Measurements from ENCODE around the gene OR4B1. TPM values are rescaled to one million over a fixed set of nuclear protein-coding genes. Genes with fewer than 3 reads are reported as not detected.
"Not testable (repeated sequence)": the region's sequence is repeated elsewhere in the genome, so short reads cannot be mapped to it uniquely, and the experiment has no call there.

Gene OR4B1, protein sequence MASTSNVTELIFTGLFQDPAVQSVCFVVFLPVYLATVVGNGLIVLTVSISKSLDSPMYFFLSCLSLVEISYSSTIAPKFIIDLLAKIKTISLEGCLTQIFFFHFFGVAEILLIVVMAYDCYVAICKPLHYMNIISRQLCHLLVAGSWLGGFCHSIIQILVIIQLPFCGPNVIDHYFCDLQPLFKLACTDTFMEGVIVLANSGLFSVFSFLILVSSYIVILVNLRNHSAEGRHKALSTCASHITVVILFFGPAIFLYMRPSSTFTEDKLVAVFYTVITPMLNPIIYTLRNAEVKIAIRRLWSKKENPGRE
- not detected in 2 replicates for total RNA-seq (2014; rRNA removed; shearing (Covaris generic))

DNA sequence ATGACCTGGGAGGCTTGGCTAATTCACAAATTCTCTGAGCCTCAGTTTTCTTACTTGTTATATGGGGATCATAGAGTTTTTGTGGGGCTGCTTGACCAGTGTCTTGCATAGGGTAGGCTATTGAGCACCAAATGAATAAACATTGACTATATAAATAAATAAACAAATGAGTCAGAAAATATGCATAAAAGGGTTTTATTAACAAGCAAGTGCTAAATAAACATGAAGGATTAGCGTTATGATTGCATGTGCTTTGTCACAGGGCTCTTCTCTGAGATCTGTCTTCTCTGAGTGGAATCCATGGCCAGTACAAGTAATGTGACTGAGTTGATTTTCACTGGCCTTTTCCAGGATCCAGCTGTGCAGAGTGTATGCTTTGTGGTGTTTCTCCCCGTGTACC, at the start of gene OR4B1:
Gene OR4B1, plus strand, starts transcription at position 301 of the 400 bp plus-strand sequence. Its CDS starts 0 bp downstream, at position 301.
- no peak for DNase-seq (ENCODE audit: low spot score)

DNA sequence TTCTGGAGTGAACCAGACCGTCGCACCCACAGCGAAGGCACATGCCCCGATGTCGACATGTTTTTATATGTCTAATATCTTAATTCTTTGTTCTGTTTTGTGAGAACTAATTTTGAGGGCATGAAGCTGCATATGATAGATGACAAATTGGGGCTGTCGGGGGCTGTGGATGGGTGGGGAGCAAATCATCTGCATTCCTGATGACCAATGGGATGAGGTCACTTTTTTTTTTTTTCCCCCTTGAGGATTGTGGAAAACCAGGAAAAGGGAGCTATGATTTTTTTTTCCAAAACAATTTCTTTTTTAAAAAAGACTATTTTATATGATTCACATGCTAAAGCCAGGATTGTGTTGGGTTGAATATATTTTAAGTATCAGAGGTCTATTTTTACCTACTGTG, 49.2 kb upstream of the OR4B1 start:
- no peak for DNase-seq (ENCODE audit: low spot score)

DNA sequence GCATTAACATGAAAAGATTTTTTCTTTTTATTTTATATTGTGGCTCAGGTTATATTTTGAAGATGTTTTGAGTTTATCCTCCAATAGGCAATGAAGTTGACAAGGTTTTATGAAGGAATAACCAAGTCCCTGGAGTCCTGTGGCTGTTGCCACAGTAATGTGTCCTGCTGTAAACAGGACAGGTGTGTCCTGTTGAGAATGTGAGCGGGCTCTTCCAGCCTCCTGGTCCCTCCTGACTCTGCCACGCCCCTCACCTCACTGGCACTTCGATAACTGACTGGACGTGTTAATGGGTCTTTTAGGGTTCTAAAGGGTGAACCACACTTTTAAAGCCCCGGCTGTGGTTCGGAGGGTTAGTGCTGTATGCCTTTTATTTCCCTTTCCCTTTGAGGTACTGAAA, 47.8 kb upstream of the OR4B1 start:
- no peak for DNase-seq (ENCODE audit: low spot score)

DNA sequence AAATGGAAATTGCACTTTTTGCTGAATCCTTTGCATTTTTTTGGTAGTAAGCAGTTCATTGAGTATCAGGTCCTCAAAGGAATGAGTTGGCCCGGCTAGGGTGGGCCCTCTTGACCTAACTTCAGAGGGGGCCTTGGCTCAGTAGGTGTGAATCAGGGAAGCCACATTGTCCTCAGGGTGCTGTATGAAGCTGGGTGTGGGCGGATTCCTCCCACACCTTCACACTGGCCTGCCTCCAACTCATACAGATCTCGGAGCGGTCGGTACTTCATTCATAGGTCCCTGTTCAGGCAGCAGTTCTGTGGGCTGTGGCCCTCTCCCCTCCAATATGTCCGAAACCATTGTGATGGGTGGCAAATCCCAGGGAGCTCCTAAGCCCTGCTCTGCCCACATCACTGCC, 47.4 kb upstream of the OR4B1 start:
- DNase-seq (ENCODE audit: low spot score) = no peak

DNA sequence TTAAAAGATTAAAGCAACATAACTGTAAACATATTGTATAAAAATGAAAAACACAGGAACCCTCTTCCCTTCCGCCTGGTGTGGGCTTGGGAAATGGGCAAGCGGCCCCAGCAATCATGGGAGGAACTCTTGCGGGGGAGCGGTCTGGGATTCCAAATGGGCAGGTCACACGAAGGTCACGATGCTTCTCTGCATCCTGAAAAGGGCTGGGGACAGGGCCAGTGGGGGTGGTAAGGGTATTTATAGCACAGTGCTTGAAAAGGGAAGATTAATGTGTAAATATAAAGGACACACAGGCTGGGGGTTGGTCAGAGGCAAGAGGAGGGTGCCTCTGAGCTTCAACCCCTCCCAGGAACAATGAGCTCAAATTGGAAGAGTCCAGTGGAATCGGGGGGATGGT, 46.9 kb upstream of the OR4B1 start:
- DNase-seq (ENCODE audit: low spot score) = no peak

DNA sequence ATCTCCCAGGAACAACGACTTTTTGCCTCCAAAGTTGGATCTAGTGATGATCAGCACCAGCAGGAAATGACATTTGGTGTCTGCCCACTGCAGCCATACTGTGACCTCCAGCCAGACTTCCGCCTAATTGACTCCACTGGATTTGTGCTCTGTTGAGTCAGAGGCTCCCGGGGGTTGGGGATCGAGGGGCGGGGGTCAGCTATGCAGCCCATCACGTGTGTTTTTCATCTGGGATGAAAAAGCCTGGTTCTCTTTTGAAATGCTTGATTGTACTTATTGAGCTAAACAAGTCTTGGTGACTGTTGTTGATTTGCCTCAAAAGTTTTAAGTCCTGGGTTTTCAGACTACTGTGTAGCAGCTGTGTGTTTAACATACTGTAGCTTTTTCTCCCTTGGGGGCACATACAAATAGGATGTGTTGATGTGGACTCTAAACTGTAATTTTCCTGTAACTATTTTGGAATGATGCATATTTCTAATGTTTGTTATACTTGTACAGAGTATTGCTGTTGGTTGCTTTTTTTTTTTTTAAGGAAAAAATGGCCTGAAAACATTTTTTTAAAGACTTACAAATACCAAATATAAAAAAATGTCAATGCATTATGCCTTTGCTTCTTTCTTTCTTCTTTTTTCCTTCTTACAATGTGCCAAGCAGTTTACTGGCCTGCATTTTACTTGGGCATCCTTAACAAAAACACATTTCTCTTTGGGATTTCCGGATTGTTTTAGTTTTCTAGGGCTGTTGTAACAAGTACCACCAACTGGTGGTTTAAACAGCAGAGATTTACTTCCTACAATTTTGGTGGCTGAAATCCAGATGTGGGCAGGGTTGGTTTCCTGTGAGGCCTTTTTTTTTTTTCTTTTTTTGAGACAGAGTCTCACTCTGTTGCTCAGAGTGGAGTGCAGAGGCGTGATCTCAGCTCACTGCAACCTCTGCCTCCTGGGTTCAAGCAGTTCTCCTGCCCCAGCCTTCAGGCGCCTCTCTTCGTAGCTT, 46.1 kb upstream of the OR4B1 start:
- DNase-seq (ENCODE audit: low spot score) = no peak

DNA sequence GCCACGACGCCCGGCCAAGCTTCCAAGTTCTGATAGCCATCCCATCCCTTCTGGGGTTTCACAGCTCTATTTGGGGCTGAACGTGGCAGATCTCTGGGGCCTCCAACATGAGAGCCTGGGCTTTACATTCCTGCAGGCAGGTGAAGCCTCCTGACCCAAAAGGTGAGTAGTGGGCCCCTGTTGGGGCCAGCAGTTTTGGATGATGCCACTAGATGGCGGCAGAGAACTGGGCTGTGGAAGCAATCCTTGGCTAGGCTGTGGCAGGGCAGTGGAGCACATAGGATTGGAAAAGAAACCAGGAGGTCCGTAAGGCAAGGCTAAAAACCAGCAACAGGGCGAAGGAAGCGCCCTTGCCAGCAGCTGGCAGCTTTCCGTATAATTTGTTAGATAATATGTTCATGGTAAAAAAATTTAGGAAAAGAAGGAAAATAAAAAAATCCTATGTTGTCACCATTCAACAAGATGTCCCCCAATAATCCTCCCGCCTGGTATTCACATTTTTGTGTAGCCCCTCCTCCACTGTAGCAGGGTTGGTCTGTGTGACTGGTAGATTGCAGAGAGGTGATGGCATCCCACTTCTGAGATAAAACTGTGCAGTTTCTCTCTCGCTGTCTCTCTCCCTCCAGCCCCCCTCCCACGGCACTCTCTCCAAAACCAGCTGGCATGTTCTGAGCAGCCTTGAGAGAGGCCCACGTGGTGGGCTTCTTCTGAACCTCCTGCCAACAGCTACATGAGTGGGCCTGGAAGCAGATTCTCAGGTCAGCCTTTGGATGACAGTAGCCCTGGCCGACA, 43.6 kb upstream of the OR4B1 start:
- DNase-seq (ENCODE audit: low spot score) = peak; percentile 86

DNA sequence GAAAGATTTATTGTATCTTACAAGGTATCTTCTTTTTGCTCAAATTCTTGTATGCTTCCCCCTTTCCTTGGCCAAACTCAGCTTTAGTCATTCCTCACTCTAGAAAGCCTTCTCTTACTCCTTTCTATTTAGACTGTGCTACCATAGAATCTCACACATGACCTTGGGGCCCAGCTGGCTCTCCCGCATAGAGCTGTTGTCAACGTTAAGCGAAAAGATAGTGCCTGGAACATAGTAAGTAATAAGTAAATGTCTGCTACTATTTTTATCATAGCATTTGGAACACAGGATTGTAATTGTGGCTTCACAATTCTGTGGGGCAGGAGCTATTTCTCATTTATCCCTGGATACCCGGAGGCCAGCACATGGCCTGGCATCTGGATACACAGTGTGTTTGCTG, 38.9 kb upstream of the OR4B1 start:
- DNase-seq (ENCODE audit: low spot score) = no peak

DNA sequence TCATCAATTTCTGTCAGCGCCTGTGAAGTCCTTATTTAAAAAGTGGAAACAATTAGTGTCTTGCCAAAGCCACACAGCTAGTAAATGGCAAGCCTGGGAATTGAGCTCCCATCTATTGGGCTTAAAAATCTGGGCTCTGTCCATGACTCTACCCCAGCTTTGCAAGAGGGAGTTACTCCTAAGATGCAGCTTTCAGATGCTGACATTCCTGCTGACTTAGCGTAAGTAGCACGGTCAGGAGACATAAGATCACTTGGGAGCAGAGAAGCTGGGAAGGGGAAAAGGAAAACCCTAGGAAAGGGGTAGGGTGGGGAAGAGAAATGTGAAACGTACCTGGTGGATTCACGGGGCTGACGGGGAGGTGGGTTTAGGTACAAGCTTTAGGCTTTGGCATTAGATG, 36.0 kb upstream of the OR4B1 start:
- no peak for DNase-seq (ENCODE audit: low spot score)

DNA sequence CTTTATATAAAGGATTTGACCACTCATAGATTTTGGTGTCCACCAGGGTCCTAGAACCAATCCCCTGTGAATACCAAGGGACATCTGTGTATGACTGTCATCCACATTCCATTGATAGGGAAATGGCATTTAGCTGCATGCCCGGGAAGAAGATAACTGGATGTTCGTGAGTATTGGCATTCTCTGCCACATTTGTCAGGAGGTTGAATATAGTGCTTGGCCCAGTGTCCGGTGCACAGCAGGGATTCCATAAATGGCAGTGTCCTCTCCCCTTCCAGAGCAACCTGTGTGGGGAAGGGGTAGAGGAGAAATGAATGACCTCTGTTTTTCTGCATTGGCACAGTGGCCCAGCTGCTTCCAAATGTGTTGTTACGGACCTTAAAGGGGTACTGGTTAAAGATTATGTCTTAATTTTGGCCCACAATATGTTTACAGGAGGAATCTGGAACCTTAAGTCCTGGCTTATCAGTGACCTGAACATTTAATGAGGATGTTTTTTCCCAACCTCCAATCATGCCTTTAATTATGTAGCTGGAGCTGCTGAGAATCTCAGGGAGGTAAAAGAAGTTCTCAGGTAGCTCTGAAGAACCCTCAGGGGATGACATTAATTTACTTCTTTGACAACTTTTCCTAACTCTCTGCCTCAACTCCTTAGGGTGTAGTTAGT, 33.6 kb upstream of the OR4B1 start:
- no peak for DNase-seq (ENCODE audit: low spot score)

DNA sequence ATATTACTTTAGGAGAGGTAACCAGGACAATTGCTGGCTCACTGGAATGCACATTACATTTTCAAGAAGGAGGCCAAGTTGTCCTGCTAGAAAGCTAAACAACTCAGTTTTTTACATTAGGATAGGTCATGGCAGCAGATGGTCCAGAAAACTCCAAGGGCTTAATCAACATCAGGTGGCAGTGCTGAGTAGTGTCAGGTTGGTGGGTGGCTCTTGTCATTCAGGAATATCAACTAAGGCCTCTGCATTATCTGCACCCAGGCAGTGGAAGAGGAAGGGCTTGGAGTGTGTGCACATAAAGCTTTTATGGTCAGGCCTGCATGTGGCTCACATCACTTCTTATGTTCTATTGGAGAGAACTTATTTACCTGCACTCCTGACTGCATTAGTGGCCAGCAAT, 32.2 kb upstream of the OR4B1 start:
- peak; percentile 35 for DNase-seq (ENCODE audit: low spot score)

DNA sequence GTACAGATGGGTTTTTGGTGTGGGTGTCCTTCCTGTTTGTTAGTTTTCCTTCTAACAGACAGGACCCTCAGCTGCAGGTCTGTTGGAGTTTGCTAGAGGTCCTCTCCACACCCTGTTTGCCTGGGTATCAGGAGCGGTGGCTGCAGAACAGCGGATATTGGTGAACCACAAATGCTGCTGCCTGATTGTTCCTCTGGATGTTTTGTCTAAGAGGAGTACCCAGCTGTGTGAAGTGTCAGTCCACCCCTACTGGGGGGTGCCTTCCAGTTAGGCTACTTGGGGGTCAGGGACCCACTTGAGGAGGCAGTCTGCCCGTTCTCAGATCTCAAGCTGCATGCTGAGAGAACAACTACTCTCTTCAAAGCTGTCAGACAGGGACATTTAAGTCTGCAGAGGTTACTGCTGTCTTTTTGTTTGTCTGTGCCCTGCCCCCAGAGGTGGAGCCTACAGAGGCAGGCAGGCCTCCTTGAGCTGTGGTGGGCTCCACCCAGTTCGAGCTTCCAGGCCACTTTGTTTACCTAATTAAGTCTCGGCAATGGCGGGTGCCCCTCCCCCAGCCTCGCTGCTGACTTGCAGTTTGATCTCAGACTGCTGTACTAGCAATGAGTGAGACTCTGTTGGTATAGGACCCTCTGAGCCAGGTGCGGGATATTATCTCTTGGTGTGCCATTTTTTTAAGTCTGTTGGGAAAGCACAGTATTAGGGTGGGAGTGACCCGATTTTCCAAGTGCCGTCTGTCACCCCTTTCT, 25.5 kb upstream of the OR4B1 start:
- DNase-seq (ENCODE audit: low spot score) = peak; percentile 39

DNA sequence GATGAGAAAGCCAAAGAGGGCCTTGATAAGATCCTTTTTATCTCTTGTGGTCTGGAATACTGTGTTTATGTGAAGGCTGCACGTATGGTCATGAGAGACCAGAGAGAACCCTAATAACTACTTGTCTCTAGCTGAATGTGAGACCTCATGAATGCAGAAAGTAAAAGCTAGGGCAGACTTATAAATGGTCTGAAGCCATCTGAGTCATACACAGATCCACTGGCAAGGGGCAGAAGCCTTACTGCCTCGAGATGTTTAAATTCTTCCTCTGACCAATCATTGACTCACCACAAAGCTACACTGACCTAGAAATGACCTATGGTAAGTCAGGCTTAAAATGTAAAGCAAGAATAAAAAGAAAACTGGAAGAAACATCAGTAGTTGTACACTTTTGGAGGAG, 22.7 kb upstream of the OR4B1 start:
- DNase-seq (ENCODE audit: low spot score) = no peak

DNA sequence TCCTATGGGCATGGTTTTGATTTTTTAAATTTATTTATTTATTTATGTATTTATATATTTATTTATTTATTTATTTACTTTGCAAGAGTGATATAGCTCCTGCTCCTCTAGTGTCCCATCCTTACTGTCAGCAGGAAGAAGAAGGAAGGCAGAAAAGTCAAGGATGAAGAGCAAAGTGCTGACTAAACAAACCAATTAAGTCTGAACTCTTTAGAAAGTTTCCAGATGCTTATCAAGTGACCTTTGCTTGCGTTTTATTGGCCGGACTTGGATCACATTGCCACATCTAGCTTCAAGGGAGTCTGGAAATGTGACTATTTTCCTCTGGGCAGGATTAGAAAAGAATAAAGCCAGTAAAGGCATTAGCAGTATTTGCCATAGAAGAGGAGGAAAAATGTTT, 8.7 kb upstream of the OR4B1 start:
- peak; percentile 22 for DNase-seq (ENCODE audit: low spot score)

DNA sequence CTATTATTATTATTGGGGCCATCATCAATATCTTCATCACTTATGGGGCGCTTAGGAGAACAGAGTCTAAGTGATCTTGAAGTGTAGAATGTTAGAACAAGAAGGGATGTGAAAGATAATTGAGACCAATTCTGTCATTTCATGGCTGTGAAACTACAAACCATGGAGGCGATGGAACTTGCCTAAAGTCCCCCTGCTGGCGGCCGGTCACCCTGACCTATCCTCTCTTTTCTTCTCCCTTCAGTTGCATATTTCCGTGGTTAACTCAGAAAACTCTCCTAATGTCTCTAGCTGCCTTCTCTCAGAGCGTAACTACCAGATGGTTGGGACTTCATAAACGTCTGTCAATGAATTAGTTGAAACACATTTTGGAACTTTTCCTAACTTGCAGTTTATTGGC, 6.6 kb upstream of the OR4B1 start:
- peak; percentile 50 for DNase-seq (ENCODE audit: low spot score)

DNA sequence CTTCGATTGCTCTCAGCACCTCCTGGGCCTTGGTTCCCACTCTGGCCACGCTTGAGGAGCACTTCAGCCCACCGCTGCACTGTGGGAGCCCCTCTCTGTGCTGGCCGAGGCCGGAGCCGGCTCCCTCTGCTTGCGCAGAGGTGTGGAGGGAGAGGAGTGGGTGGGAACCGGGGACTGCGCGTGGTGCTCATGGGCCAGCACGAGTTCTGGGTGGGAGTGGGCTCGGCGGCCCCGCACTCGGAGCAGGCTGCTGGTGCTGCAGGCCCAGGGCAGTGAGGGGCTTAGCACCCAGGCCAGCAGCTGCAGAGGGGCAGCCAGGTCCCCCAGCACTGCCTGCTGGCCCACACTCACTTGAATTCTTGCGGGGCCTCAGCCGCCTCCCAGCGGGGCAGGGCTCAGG, 12.2 kb downstream of the OR4B1 start:
- no peak for DNase-seq (ENCODE audit: low spot score)

DNA sequence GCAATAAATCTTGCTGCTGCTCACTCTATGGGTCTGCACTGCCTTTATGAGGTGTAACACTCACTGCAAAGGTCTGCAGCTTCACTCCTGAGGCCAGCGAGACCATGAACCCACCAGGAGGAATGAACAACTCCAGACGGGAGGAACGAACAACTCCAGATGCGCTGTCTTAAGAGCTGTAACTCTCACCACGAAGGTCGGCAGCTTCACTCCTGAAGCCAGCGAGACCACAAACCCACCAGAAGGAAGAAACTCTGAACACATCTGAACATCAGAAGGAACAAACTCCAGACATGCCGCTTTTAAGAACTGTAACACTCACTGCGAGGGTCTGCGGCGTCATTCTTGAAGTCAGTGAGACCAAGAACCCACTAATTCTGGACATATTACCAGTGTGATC, 13.4 kb downstream of the OR4B1 start:
- DNase-seq (ENCODE audit: low spot score) = not testable (repeated sequence)

DNA sequence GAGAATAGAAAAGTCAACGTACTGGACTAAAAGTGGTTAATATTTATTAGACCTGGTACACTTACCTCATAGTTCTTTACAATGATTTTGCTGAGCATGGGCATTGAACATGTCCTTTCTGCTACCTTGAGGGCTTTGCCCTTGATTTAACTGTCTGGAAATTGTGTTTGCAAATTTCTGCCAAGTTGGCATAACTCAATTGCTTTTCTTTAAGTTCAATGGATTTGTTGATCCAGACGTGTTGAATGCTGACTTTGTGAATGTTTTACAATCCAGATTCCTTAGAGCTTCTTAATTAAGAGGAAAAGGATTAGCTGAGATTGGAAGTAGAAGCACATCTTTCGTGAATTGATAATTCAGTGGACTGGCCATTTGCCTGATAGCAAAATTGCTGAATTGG, 21.1 kb downstream of the OR4B1 start:
- no peak for DNase-seq (ENCODE audit: low spot score)

DNA sequence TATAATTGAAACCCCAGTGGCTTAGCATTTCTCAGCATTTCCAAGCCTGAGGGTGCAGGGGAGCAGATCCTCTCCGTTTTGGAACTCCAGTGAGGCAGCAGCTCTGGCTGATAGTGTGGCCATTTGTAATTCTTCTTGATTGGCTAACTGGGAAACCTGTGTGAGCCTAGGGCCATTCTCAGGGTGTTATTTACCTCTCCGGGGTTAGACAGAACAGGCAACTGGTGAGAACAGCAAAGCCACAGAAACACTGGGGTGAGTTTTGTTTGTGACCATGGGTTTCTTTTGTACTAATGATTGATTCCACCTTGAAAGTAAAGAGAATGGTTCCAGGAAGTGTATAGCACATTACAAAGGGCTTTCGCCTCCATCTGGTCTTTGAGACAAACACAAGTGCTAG, 25.9 kb downstream of the OR4B1 start:
- DNase-seq (ENCODE audit: low spot score) = no peak

DNA sequence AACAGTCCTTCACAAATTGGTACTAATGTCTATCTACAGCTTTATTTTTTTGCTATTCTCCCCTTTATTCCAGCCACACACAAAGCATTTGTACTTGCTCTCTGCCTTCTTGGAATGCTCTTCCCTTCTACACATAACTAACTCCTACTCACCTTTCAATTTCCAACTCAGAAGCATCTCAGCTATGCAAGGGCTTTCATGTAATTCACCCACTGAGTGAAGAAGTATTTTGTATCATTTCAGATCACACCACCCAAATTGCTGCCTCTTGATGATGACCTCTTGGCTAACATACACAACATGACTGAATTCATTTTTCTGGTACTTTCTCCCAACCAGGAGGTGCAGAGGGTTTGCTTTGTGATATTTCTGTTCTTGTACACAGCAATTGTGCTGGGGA, 28.2 kb downstream of the OR4B1 start, which contains the start of gene OR4X2:
Gene OR4X2, plus strand, starts transcription at position 301 of the 400 bp plus-strand sequence. Its CDS starts 0 bp downstream, at position 301.
- no peak for DNase-seq (ENCODE audit: low spot score)

Measured in HT-29 (cell line).